Activated CD4-positive, alpha-beta T cell treated with anti-CD3 and anti-CD28 coated beads for 36 hours (primary cell): ENCODE data around the gene SDCCAG8. TPM values are rescaled to one million over a fixed set of nuclear protein-coding genes. Genes with fewer than 3 reads are reported as not detected.

Experiments used
- ATAC-seq: fragments of 200-7000 bp; cut with Tn5 transposase; one replicate; pipeline ENCODE4 v1.10.0; 2021; ENCODE audit warnings: mild to moderate bottlenecking, moderate library complexity
- CTCF ChIA-PET: fragments of 350-600 bp; sonication (Branson Sonifier 250); formaldehyde crosslinking; loops from one replicate; lab custom pipeline; 2021; ENCODE audit warnings: antibody characterized with exemption; lab: Charles Lee
- POLR2A ChIA-PET: fragments of 350-600 bp; sonication (Branson Sonifier 250); formaldehyde crosslinking; loops from one replicate; lab custom pipeline; 2021; ENCODE audit warnings: antibody characterized with exemption, inconsistent platforms; lab: Charles Lee
- DNase-seq: peaks from one replicate; pipeline ENCODE4 v3.0.0-alpha.2; 2020
- H3K27ac Mint-ChIP-seq: one replicate; pipeline ENCODE4 v1.8.0; 2021; ENCODE audit warnings: mixed read lengths
- H3K27me3 Mint-ChIP-seq: one replicate; pipeline ENCODE4 v1.8.0; 2021; ENCODE audit warnings: mixed read lengths
- H3K36me3 Mint-ChIP-seq: one replicate; pipeline ENCODE4 v1.8.0; 2021; ENCODE audit warnings: low read depth, mixed read lengths
- H3K4me1 Mint-ChIP-seq: one replicate; pipeline ENCODE4 v1.8.0; 2021; ENCODE audit warnings: mixed read lengths
- H3K4me3 Mint-ChIP-seq: one replicate; pipeline ENCODE4 v1.8.0; 2021; ENCODE audit warnings: mild to moderate bottlenecking, moderate library complexity, mixed read lengths
- H3K9me3 Mint-ChIP-seq: one replicate; pipeline ENCODE4 v1.8.0; 2021; ENCODE audit warnings: low read depth, mixed read lengths
- intact Hi-C, 2 experiments: fragments of 100-400 bp; cut with DNase I in 1 of 2; cut with micrococcal nuclease in 1 of 2; formaldehyde crosslinking; loops; one replicate each; pipeline versions ENCODE4 v1.14.2 to v1.15.1; 2022 to 2024; cut with DNase I, micrococcal nuclease
- total RNA-seq, 2 experiments: library from RNA; stranded (reverse); gene quantifications; one replicate each; pipeline ENCODE4 v1.2.3, GENCODE V29; 2021

Gene SDCCAG8
- total RNA-seq, 2 experiments from 2014 or later, result 26.4 to 26.5 TPM

DNA sequence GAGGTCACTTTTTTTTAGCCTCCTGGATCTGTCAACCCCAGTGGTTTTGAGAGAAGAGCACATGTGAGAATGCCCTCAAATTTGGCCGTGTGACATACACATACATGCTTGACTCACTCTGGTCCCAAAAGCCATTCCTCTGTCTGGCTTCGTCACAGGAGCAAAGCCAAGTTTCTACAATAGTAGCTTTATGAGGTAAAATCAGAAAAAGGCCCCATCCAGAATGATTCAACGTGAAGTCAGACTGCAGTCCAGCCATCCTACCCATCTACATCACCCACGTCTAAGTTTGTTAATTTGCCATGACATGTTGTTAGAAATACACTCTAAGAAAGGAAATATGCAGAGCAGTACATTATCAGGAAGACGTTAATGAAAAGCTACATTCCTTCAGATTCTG is 245.2 kb downstream of the SDCCAG8 start:
- Mint-ChIP-seq H3K27ac (no peak overlapping the region), H3K4me3 (no peak overlapping the region), H3K36me3 (peaks cover 26% of the 10 kb centered on the region), H3K27me3 (no peaks in the 10 kb centered on the region), H3K9me3 (no peaks in the 10 kb centered on the region), H3K4me1 (no peaks in the 10 kb centered on the region)
- ATAC-seq (no peak), DNase-seq (no peak)
- ChIA-PET CTCF (no interaction called here), POLR2A (no interaction called here)
- intact Hi-C loops, result no loop called here

DNA sequence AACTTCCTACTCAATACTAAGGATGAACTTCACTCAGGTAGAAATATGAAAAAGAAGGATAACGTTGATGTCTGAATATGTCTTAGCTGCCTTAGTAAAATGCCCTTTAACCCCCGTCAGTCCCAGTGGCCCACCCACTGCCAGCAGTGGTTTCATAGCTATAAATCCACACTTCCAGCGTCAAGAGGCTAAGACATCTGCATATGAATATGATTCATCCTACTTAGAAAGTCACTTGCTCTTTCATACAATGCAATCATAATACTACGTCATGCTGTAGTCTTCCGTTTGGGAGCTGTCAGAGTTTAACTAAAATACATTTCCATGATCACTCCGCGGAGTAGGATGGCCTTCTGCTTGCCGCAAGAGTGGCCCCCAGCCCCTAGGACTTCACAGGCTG is 247.3 kb downstream of the SDCCAG8 start:
- CTCF ChIA-PET, result interaction anchor here (1.0 to 1.1 kb wide), 2 partner anchors 9 to 22 kb away, joined by 3 read pairs; no protein-coding TSS in a partner anchor
- Mint-ChIP-seq H3K4me1 (peaks cover 5% of the 10 kb centered on the region), H3K27ac (peak overlapping the region; percentile 52), H3K4me3 (no peak overlapping the region), H3K27me3 (no peaks in the 10 kb centered on the region), H3K36me3 (peaks cover 27% of the 10 kb centered on the region), H3K9me3 (no peaks in the 10 kb centered on the region)
- DNase-seq (no peak), ATAC-seq (no peak)
- intact Hi-C loops, result no loop called here
- POLR2A ChIA-PET, result no interaction called here

DNA sequence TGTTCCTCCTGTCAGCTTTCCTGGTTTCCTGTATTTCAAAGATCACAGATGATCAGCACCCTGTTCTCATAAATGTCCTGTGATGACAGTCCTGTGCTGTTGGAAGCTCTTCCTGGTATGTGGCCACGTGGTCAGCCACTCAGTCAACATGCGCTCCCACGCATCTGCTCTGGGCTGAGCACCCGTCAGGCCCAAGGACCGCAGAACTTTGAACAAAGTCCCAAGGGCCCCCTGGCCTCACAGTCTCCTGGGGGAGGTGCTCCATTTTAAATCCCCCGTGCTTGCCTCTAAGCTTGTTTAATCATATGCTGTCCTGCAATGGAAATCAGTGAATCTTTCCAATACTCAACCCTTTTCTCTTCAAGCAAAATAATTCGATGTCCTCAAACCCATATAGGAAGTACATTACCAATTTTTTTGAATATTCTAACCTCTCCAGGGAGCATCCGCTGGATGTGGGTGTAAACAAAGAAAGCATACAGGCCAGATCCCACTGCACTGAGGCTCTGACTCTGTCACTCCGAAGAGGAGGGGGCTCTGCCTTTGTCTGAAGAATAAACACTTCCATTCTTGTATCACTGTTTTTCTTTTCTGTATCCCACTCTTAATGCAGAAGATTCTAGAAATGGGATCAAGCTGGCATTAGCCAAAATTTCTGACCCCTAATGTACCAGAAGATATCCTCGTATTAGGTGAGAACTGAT is 250.3 kb downstream of the SDCCAG8 start:
- CTCF ChIA-PET, result no interaction called here
- ATAC-seq (no peak), DNase-seq (no peak)
- Mint-ChIP-seq H3K4me3 (no peak overlapping the region), H3K4me1 (peaks cover 21% of the 10 kb centered on the region), H3K36me3 (peaks cover 29% of the 10 kb centered on the region), H3K27ac (no peak overlapping the region), H3K9me3 (no peaks in the 10 kb centered on the region), H3K27me3 (no peaks in the 10 kb centered on the region)
- intact Hi-C loops, result no loop called here
- POLR2A ChIA-PET, result interaction anchor here (0.6 kb wide), 1 partner anchor 1252 kb away, joined by 5 read pairs; no protein-coding TSS in a partner anchor

DNA sequence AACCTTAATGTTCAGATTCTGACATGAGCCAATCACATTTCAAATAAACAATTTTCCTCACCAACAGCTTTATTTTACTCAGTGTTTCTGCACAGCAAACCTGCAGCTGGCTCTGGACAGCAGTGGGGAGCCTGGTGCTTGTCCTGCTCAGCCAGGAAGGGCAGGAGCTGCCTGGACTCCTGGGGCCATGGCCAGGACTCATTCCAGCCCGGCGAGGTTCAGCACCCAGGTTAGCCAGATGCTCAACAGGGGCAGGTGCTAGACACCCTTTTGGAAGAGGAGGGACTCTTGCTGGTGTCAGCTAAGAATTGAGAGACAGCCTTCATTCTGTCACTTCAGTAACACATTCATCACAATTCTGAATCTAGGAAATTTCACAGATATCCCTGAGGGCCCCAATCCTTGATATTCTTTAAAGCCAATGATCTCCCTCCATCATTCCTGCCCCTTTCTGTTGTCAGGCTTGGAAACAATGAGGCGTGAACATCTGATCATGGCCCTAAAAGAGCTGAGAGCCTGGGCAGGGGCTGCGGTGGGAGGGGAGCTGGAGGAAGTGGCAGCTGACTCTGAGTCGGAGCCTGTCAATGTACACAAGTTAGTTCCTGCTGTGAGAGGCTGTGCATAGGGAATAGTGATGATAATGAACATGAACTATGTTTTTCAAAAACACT is 251.3 kb downstream of the SDCCAG8 start:
- Mint-ChIP-seq H3K4me3 (no peak overlapping the region), H3K27me3 (no peaks in the 10 kb centered on the region), H3K27ac (no peak overlapping the region), H3K9me3 (no peaks in the 10 kb centered on the region), H3K36me3 (peaks cover 31% of the 10 kb centered on the region), H3K4me1 (peaks cover 21% of the 10 kb centered on the region)
- DNase-seq (no peak), ATAC-seq (no peak)
- CTCF ChIA-PET, result interaction anchor here (0.7 to 1.1 kb wide), 2 partner anchors 19 to 244 kb away, joined by 3 read pairs; no protein-coding TSS in a partner anchor
- intact Hi-C loops, result no loop called here
- POLR2A ChIA-PET, result interaction anchor here (0.6 kb wide), 2 partner anchors 85 to 1251 kb away, joined by 5 to 6 read pairs; no protein-coding TSS in a partner anchor

DNA sequence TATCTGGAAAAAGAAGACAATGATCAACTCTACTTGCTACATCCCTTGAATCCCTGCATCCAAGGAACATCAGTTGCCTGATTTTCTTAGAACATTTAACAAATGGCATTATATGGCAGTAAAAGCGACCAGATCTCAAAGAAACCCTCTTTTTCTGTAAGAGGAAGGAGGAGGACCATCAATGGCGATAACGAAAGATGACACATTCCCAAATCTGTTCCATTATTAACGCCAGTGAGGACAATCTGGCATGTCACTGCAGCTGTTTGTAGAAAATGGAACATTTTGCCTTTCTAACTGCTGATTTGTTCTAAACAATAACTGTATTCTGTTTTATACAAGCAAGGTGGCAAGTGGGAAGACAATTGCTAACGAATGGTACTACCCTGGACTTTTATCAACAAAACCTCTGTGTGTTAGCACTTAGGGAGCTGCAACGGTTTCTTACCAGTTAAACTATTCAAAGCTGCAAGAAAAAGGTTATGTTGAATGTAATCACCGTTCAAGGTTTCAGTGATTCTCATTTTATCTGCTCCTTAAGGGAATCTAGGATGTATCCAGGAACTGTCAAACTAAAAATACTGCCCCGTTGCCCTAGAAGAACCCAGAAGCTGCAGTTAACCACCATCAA is 251.9 kb downstream of the SDCCAG8 start:
- ChIA-PET POLR2A (no interaction called here), CTCF (interaction anchor here (0.7 to 1.1 kb wide), 2 partner anchors 20 to 244 kb away, joined by 3 read pairs; no protein-coding TSS in a partner anchor)
- Mint-ChIP-seq H3K36me3 (peaks cover 28% of the 10 kb centered on the region), H3K27ac (no peak overlapping the region), H3K4me3 (no peak overlapping the region), H3K4me1 (peaks cover 21% of the 10 kb centered on the region), H3K9me3 (no peaks in the 10 kb centered on the region), H3K27me3 (no peaks in the 10 kb centered on the region)
- intact Hi-C loops, result no loop called here
- DNase-seq (no peak), ATAC-seq (no peak)

DNA sequence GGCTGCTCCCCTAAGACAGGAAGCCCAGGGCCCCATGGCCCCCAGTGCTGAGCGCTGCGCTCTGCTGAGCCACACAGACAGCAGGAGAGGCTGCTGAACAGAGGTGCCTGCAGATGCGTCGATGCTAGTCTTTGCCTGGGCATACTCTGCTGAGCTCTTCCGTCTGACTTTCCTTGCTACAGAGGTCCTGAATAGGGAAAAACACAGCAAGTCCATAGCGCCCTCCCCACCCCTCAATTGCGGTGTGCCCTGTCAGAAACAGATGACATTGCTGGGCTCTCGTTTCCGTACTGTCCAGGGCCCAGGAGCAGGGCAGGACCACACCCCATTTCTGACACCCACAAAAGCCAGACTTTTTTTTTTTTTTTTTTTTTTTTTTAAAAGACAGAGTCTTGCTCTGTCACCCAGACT is 252.5 kb downstream of the SDCCAG8 start:
- ATAC-seq, result peak; percentile 78
- Mint-ChIP-seq H3K36me3 (peaks cover 26% of the 10 kb centered on the region), H3K9me3 (no peaks in the 10 kb centered on the region), H3K27me3 (no peaks in the 10 kb centered on the region), H3K4me1 (peaks cover 21% of the 10 kb centered on the region), H3K27ac (peak overlapping the region; percentile 43), H3K4me3 (no peak overlapping the region)
- ChIA-PET POLR2A (no interaction called here), CTCF (interaction anchor here (0.6 kb wide), 1 partner anchor 572 kb away, joined by 3 read pairs; no protein-coding TSS in a partner anchor)
- peak; percentile 41 for DNase-seq
- intact Hi-C loops, result no loop called here

DNA sequence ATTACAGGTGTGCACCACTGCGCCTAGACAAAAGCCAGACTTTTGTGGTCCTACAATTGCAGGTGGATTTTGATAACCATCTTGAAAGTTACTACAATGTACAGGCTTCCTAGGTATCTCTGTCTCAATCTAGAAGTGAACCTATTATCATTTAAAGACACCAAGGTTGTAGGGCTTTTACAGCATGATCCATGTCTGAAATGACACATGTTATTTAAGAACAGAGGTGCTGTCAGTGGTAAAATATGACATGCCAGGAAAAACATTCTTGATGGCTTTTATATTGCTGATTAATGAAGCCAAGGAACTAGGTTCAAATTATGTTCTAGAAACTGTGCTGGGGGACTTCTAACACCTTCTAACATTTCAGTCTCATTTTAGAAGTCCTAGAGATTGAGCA is 253.1 kb downstream of the SDCCAG8 start:
- Mint-ChIP-seq H3K36me3 (peaks cover 19% of the 10 kb centered on the region), H3K4me3 (no peak overlapping the region), H3K4me1 (peaks cover 23% of the 10 kb centered on the region), H3K9me3 (no peaks in the 10 kb centered on the region), H3K27me3 (no peaks in the 10 kb centered on the region), H3K27ac (no peak overlapping the region)
- POLR2A ChIA-PET, result no interaction called here
- DNase-seq, result no peak
- ATAC-seq, result no peak
- intact Hi-C loops, result no loop called here
- CTCF ChIA-PET, result interaction anchor here (0.6 kb wide), 1 partner anchor 573 kb away, joined by 3 read pairs; no protein-coding TSS in a partner anchor

DNA sequence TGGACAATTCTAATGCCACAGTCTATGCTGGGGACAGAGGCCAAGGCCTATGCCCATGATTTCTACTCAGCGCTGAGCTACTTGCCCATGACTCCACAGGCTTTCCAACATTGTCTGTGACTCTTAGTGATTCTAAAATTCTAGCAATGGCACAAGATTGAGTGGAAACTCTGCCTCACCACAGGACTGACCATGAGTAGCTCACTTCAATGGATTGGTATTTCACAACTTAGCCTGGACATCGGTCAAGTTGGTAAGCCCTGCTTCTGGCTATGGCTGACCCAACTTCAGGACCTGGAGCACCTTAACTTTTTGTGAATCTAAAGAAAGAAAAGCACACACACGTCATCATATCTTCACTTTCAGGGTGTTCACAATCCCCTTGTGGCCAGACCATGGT is 255.1 kb downstream of the SDCCAG8 start:
- intact Hi-C loops, result no loop called here
- no peaks in the 10 kb centered on the region for H3K27me3 Mint-ChIP-seq
- ATAC-seq (no peak), DNase-seq (no peak)
- no peaks in the 10 kb centered on the region for H3K9me3 Mint-ChIP-seq
- ChIA-PET CTCF (interaction anchor here (1.8 kb wide), 1 partner anchor 37 kb away, joined by 6 read pairs; no protein-coding TSS in a partner anchor), POLR2A (no interaction called here)
- peaks cover 13% of the 10 kb centered on the region for H3K36me3 Mint-ChIP-seq
- H3K4me1 Mint-ChIP-seq, result peaks cover 32% of the 10 kb centered on the region
- H3K27ac Mint-ChIP-seq, result no peak overlapping the region
- no peak overlapping the region for H3K4me3 Mint-ChIP-seq

DNA sequence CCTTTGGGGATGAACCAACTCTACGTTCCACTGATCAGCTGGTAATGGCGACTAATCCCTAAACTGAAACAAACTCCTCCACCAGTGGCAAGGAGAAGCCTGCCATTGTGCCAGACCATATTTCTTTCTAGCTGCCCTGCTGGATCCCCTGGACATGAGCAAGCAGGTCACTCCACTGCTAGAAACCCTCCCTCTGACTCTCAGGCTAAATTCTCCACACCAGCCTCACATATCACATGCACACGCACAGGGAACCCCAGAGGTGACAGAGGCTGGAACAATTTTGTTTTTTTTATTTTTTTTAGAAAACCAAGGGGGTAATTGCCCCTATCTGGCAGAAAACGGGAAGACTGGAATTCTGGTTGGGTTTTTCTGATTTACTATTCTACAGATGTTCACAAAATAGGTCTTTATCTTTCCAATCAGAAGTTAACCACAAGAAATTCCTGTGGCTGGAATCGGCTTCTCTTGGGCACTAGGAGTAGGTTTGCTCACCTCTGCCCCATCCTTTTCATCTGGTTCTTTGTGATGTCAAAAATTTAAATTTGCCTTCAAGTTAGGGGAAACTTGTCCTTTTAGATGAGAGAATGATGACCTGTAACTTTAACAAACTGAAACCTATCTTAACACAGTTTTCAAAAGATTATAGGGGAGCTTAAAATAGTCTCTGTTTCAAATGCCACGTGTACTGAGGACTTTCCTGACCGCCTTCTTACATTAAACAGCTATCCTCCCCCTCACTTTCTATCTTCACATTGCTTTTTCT is 258.1 kb downstream of the SDCCAG8 start:
- Mint-ChIP-seq H3K27me3 (no peaks in the 10 kb centered on the region), H3K4me1 (peaks cover 21% of the 10 kb centered on the region), H3K4me3 (no peak overlapping the region), H3K27ac (no peak overlapping the region), H3K9me3 (peaks cover 3% of the 10 kb centered on the region), H3K36me3 (peaks cover 19% of the 10 kb centered on the region)
- peak; percentile 23 for ATAC-seq
- CTCF ChIA-PET, result no interaction called here
- intact Hi-C loops, result no loop called here
- no peak for DNase-seq
- POLR2A ChIA-PET, result no interaction called here

DNA sequence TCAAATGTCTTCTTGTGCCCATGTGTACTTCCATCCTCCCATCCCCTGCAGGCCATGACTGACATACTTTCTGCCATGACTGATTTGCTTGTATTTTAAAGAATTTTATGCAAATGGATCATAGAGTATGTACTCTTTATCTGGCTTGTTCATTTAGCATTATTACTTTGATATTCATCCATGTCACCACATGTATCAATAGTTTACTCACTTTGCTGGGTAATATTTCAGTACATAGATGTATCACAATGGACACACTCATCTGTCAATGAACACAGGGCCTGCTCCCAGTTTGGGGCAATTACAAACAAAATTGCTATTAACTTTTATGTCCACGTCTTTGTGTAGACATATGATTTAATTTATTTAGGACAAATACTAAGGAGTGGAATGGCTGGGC is 259.1 kb downstream of the SDCCAG8 start:
- Mint-ChIP-seq H3K27ac (no peak overlapping the region), H3K4me3 (no peak overlapping the region), H3K27me3 (no peaks in the 10 kb centered on the region), H3K9me3 (peaks cover 3% of the 10 kb centered on the region), H3K4me1 (peaks cover 15% of the 10 kb centered on the region), H3K36me3 (peaks cover 22% of the 10 kb centered on the region)
- POLR2A ChIA-PET, result no interaction called here
- no peak for DNase-seq
- CTCF ChIA-PET, result no interaction called here
- intact Hi-C loops, result no loop called here
- ATAC-seq, result no peak

DNA sequence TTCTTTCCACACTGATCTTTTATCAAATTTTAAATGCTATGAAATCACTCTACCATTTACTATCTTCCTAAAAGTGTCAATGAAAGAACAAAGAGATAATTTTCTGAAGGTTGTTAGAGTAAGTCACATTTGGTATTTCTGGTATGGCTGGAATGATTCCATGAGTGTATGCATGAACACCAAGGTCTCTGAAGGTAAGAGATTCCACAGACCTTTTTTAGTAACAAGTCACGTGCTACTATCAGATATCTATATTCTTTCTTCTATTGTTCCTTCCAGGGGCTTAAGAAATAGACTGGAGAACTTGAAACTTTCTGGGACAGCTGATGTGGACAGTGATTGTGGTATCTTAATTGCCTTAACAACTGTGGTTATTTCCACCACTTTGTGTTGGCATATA is 265.0 kb downstream of the SDCCAG8 start:
- Mint-ChIP-seq H3K4me1 (peaks cover 10% of the 10 kb centered on the region), H3K9me3 (peaks cover 5% of the 10 kb centered on the region), H3K36me3 (peaks cover 21% of the 10 kb centered on the region), H3K4me3 (no peak overlapping the region), H3K27ac (no peak overlapping the region), H3K27me3 (no peaks in the 10 kb centered on the region)
- intact Hi-C loops, result no loop called here
- POLR2A ChIA-PET, result no interaction called here
- ATAC-seq (no peak), DNase-seq (no peak)
- CTCF ChIA-PET, result no interaction called here
